ENCODE data around the gene PDZK1. TPM values are rescaled to one million over a fixed set of nuclear protein-coding genes. Genes with fewer than 3 reads are reported as not detected.
"Not testable (repeated sequence)": the region's sequence is repeated elsewhere in the genome, so short reads cannot be mapped to it uniquely, and the experiment has no call there.

Gene PDZK1
- total RNA-seq: 0.20 and 0.49 TPM in 2 replicates

- intact Hi-C loops (cut with micrococcal nuclease): no loop called here
Measured at GRCh38 chr1:145707183-145707867, at the start of gene PDZK1. Gene PDZK1, minus strand, starts transcription at chr1:145707368. Its CDS starts 19,347 bp downstream, at chr1:145688021.

GRCh38 chr1:145751491-145752037 is 44.4 kb upstream of the PDZK1 start:
- intact Hi-C loops (cut with micrococcal nuclease): no loop called here

GRCh38 chr1:145750426-145750825 is 43.3 kb upstream of the PDZK1 start:
- intact Hi-C loops (cut with micrococcal nuclease): no loop called here

- intact Hi-C loops (cut with micrococcal nuclease): no loop called here
Measured at GRCh38 chr1:145747398-145748247, 40.5 kb upstream of the PDZK1 start.

- intact Hi-C loops (cut with micrococcal nuclease): no loop called here
Measured at GRCh38 chr1:145740269-145740668, 33.1 kb upstream of the PDZK1 start.

GRCh38 chr1:145736191-145736590 is 29.0 kb upstream of the PDZK1 start:
- intact Hi-C loops (cut with micrococcal nuclease): no loop called here

- intact Hi-C loops (cut with micrococcal nuclease): no loop called here
Measured at GRCh38 chr1:145730900-145731299, 23.7 kb upstream of the PDZK1 start.

- intact Hi-C loops (cut with micrococcal nuclease): no loop called here
Measured at GRCh38 chr1:145730467-145730866, 23.3 kb upstream of the PDZK1 start.

GRCh38 chr1:145729666-145730436 is 22.7 kb upstream of the PDZK1 start:
- intact Hi-C loops (cut with micrococcal nuclease): no loop called here

- intact Hi-C loops (cut with micrococcal nuclease): no loop called here
Measured at GRCh38 chr1:145729196-145729595, 22.0 kb upstream of the PDZK1 start.

- intact Hi-C loops (cut with micrococcal nuclease): not testable (repeated sequence)
Measured at GRCh38 chr1:145726193-145726592, 19.0 kb upstream of the PDZK1 start.

GRCh38 chr1:145720878-145721671 is 13.9 kb upstream of the PDZK1 start:
- intact Hi-C loops (cut with micrococcal nuclease): loop anchor here (5.0 kb wide), 2 partner anchors 101 to 291 kb away; partner anchors contain the start of genes POLR3C and RNF115

- intact Hi-C loops (cut with micrococcal nuclease): loop anchor here (5.0 kb wide), 2 partner anchors 102 to 292 kb away; partner anchors contain the start of genes POLR3C and RNF115
Measured at GRCh38 chr1:145720556-145720877, 13.3 kb upstream of the PDZK1 start.

- intact Hi-C loops (cut with micrococcal nuclease): loop anchor here (5.0 kb wide), 2 partner anchors 103 to 293 kb away; partner anchors contain the start of genes POLR3C and RNF115
Measured at GRCh38 chr1:145719230-145720079, 12.3 kb upstream of the PDZK1 start, which contains the start of gene CD160. Gene CD160, plus strand, starts transcription at chr1:145719499. Its CDS starts 8,829 bp downstream, at chr1:145728328.

- intact Hi-C loops (cut with micrococcal nuclease): not testable (repeated sequence)
Measured at GRCh38 chr1:145718465-145718864, 11.3 kb upstream of the PDZK1 start.

- intact Hi-C loops (cut with micrococcal nuclease): no loop called here
Measured at GRCh38 chr1:145717833-145718232, 10.7 kb upstream of the PDZK1 start.

GRCh38 chr1:145716641-145717345 is 9.6 kb upstream of the PDZK1 start:
- intact Hi-C loops (cut with micrococcal nuclease): no loop called here

GRCh38 chr1:145714524-145715111 is 7.5 kb upstream of the PDZK1 start:
- intact Hi-C loops (cut with micrococcal nuclease): no loop called here

All from T-helper 1 cell treated with Interleukin-12 subunit alpha and Interleukin-12 subunit beta and Interleukin-4 antibody, amounts not matched to agents 30 ng/mL and 1 ng/mL, for 36 hours (primary cell).